Measurements from ENCODE around the gene MTM1.

GRCh38 chrX:150696331-150696730 is 127.9 kb downstream of the MTM1 start:
- TF ChIP-seq CTCF (IDR thresholded peaks at IDR 0.05; ENCODE audit: insufficient read depth, low read depth, low read length) (no peak), EZH2 (IDR thresholded peaks at IDR 0.05; ENCODE audit: insufficient read depth, low read length) (no peak)
